IMR-90 (cell line): ENCODE measurements around the gene CLTCL1. TPM values are rescaled to one million over a fixed set of nuclear protein-coding genes. Genes with fewer than 3 reads are reported as not detected.

Source experiments
- ATAC-seq: fragments of 200-7000 bp; cut with Tn5 transposase; 2 replicates; pipeline ENCODE4 v1.9.1; 2020; ENCODE audit warnings: low read depth, mild to moderate bottlenecking, moderate library complexity
- BruUV-seq: library from RNA; stranded (reverse); fragments of 400-500 nt; replicated peaks from 2 replicates; lab custom pipeline; 2021; lab: Mats Ljungman, UMichigan
- CTCF ChIA-PET: fragments of 300-600 bp; formaldehyde crosslinking; extraction: SDS; loops from one replicate; lab custom pipeline; 2021; ENCODE audit warnings: antibody characterized with exemption; lab: Yijun Ruan, JAX
- POLR2A ChIA-PET: fragments of 300-600 bp; sonication (Branson Sonifier 250); formaldehyde crosslinking; loops from one replicate; lab custom pipeline; 2022; ENCODE audit warnings: antibody characterized with exemption; ENCODE audit not compliant: unreplicated experiment; lab: Charles Lee
- DNase-seq: peaks from one replicate; pipeline ENCODE4 v3.0.0; 2013
- H2AFZ ChIP-seq: replicated peaks from 2 replicates; pipeline ENCODE3; 2013; ENCODE audit warnings: low read length, mild to moderate bottlenecking; ENCODE audit not compliant: poor library complexity
- H2AK5ac ChIP-seq: 2 replicates; pipeline ENCODE4 v1.6.1; 2013; ENCODE audit warnings: low read depth, low read length, inconsistent platforms
- H2AK9ac ChIP-seq: replicated peaks from 2 replicates; pipeline ENCODE3; 2013; ENCODE audit warnings: mild to moderate bottlenecking, low read depth, low read length, moderate library complexity; ENCODE audit not compliant: poor library complexity
- H2BK120ac ChIP-seq: 2 replicates; pipeline ENCODE4 v1.6.1; 2013; ENCODE audit warnings: low read depth, low read length, inconsistent platforms
- H2BK15ac ChIP-seq: 3 replicates; pipeline ENCODE4 v1.6.1; 2013; ENCODE audit warnings: low read depth, low read length, inconsistent platforms
- H2BK20ac ChIP-seq: 2 replicates; pipeline ENCODE4 v1.6.1; 2013; ENCODE audit warnings: low read depth, mild to moderate bottlenecking, inconsistent platforms, low read length, moderate library complexity
- H2BK5ac ChIP-seq: 2 replicates; pipeline ENCODE4 v1.6.1; 2013; ENCODE audit warnings: mild to moderate bottlenecking, low read depth, low read length, inconsistent platforms; ENCODE audit not compliant: poor library complexity, severe bottlenecking
- H3K14ac ChIP-seq: replicated peaks from 2 replicates; pipeline ENCODE4 v1.6.1; 2013; ENCODE audit warnings: low read depth, low read length, inconsistent platforms
- H3K18ac ChIP-seq: 2 replicates; pipeline ENCODE4 v1.6.1; 2013; ENCODE audit warnings: low read depth, low read length, control low read depth
- H3K23ac ChIP-seq: 2 replicates; pipeline ENCODE4 v1.6.1; 2013; ENCODE audit warnings: low read depth, low read length, inconsistent platforms
- H3K27ac ChIP-seq: 2 replicates; pipeline ENCODE4 v1.5.1; 2013; ENCODE audit warnings: mild to moderate bottlenecking, control low read depth, low read length; ENCODE audit not compliant: insufficient read depth
- H3K27me3 ChIP-seq: 2 replicates; pipeline ENCODE4 v1.6.1; 2013; ENCODE audit warnings: low read length; ENCODE audit not compliant: control insufficient read depth, insufficient read depth
- H3K36me3 ChIP-seq: 2 replicates; pipeline ENCODE4 v1.6.1; 2013; ENCODE audit warnings: low read length, mixed read lengths; ENCODE audit not compliant: control insufficient read depth, insufficient read depth
- H3K4ac ChIP-seq: 2 replicates; pipeline ENCODE4 v1.6.1; 2013; ENCODE audit warnings: low read depth, low read length, inconsistent platforms
- H3K4me1 ChIP-seq: 2 replicates; pipeline ENCODE4 v1.6.1; 2013; ENCODE audit warnings: low read length, mixed read lengths; ENCODE audit not compliant: control insufficient read depth, insufficient read depth
- H3K4me2 ChIP-seq: 2 replicates; pipeline ENCODE4 v1.6.1; 2013; ENCODE audit warnings: low read depth, mild to moderate bottlenecking, control low read depth, low read length, moderate library complexity
- H3K4me3 ChIP-seq: 2 replicates; pipeline ENCODE4 v1.5.1; 2013; ENCODE audit warnings: low read depth, mild to moderate bottlenecking, control low read depth, low read length, moderate library complexity; ENCODE audit not compliant: insufficient read depth
- H3K56ac ChIP-seq: 2 replicates; pipeline ENCODE4 v1.6.1; 2013; ENCODE audit warnings: low read length, inconsistent platforms; ENCODE audit not compliant: insufficient read depth; ENCODE audit errors: extremely low read depth
- H3K79me1 ChIP-seq, 2 experiments: 2 replicates each; pipeline ENCODE4 v1.6.1; 2013; ENCODE audit warnings: low read length in 2 of 2, inconsistent platforms in 1 of 2, low read depth in 1 of 2
- H3K9ac ChIP-seq: 2 replicates; pipeline ENCODE4 v1.6.1; 2013; ENCODE audit warnings: low read depth, low read length, control low read depth
- H3K9me1 ChIP-seq: 2 replicates; pipeline ENCODE4 v1.6.1; 2013; ENCODE audit warnings: low read length, inconsistent platforms; ENCODE audit not compliant: insufficient read depth
- H3K9me3 ChIP-seq: 2 replicates; pipeline ENCODE4 v1.6.1; 2013; ENCODE audit warnings: low read length; ENCODE audit not compliant: control insufficient read depth, insufficient read depth
- H4K20me1 ChIP-seq: 2 replicates; pipeline ENCODE4 v1.6.1; 2013; ENCODE audit warnings: low read length, inconsistent platforms; ENCODE audit not compliant: insufficient read depth
- H4K5ac ChIP-seq: 2 replicates; pipeline ENCODE4 v1.6.1; 2013; ENCODE audit warnings: mild to moderate bottlenecking, low read depth, low read length, control low read depth
- H4K8ac ChIP-seq, 2 experiments: 2 replicates each; pipeline ENCODE4 v1.6.1; 2013; ENCODE audit warnings: low read depth in 2 of 2, low read length in 2 of 2, control low read depth in 1 of 2, inconsistent platforms in 1 of 2
- H4K91ac ChIP-seq: 2 replicates; pipeline ENCODE4 v1.6.1; 2013; ENCODE audit warnings: low read depth, low read length, inconsistent platforms; ENCODE audit not compliant: insufficient read depth
- BHLHE40 ChIP-seq: fragments of 150-350 bp; IDR thresholded peaks from 2 replicates; pipeline ENCODE4 v1.6.1; 2016; ENCODE audit warnings: mild to moderate bottlenecking, low read depth, low read length
- CEBPB ChIP-seq: IDR thresholded peaks from 2 replicates; pipeline ENCODE4 v1.6.1; 2012; ENCODE audit warnings: low read depth, low read length, improper control_type of control experiment
- CHD1 ChIP-seq: IDR thresholded peaks from 2 replicates; pipeline ENCODE4 v1.6.1; 2012; ENCODE audit warnings: low read depth, low read length, improper control_type of control experiment
- ELK1 ChIP-seq: fragments of 150-350 bp; IDR thresholded peaks from 2 replicates; pipeline ENCODE4 v1.6.1; 2016; ENCODE audit warnings: low read depth, mild to moderate bottlenecking, low read length, moderate library complexity, borderline replicate concordance
- FOS ChIP-seq: fragments of 150-350 bp; IDR thresholded peaks from 2 replicates; pipeline ENCODE4 v1.6.1; 2016; ENCODE audit warnings: low read depth, low read length
- MAFK ChIP-seq: IDR thresholded peaks from 2 replicates; pipeline ENCODE4 v1.6.1; 2012; ENCODE audit warnings: low read depth, low read length, improper control_type of control experiment
- POLR2A ChIP-seq: IDR thresholded peaks from 2 replicates; pipeline ENCODE4 v1.6.1; 2012; ENCODE audit warnings: mild to moderate bottlenecking, low read depth, low read length
- RAD21 ChIP-seq: IDR thresholded peaks from 2 replicates; pipeline ENCODE4 v1.6.1; 2012; ENCODE audit warnings: low read length, improper control_type of control experiment
- RCOR1 ChIP-seq: IDR thresholded peaks from 2 replicates; pipeline ENCODE4 v1.6.1; 2012; ENCODE audit warnings: mild to moderate bottlenecking, low read length, improper control_type of control experiment; ENCODE audit not compliant: insufficient replicate concordance
- RFX5 ChIP-seq: IDR thresholded peaks from 2 replicates; pipeline ENCODE4 v1.8.0; 2012; ENCODE audit warnings: low read depth, mild to moderate bottlenecking, low read length, moderate library complexity
- SMC3 ChIP-seq: fragments of 150-350 bp; IDR thresholded peaks from 2 replicates; pipeline ENCODE4 v1.6.1; 2016; ENCODE audit warnings: low read depth, mild to moderate bottlenecking, antibody characterized with exemption, low read length, moderate library complexity
- WGBS, 2 experiments: methylation state at CpG; one replicate each; pipeline versions ENCODE4 v1.1.5 to v1.1.7; 2013; ENCODE audit warnings: missing lambda C conversion rate in 2 of 2; ENCODE audit not compliant: insufficient read length in 1 of 2; ENCODE audit errors: extremely low coverage in 2 of 2; 5-methylcytosine and 5-hydroxymethylcytosine counted together
- dilution Hi-C: fragments of 300-500 bp; cut with HindIII; formaldehyde crosslinking; loops from one replicate; pipeline ENCODE4 v1.14.3; 2018; ENCODE audit warnings: low sequenced_read_pairs; ENCODE audit not compliant: unreplicated experiment
- in situ Hi-C: fragments of 300-500 bp; cut with MboI; formaldehyde crosslinking; loops from 3 replicates; pipeline ENCODE4 v1.14.3; 2019; ENCODE audit warnings: low sequenced_read_pairs, inconsistent platforms, mixed read lengths
- intact Hi-C: fragments of 100-400 bp; cut with micrococcal nuclease; formaldehyde crosslinking; loops from 2 replicates; pipeline ENCODE4 v1.10.0; 2022
- polyA plus RNA-seq, 3 experiments: library from polyadenylated mRNA; depleted of rRNA; stranded (reverse); fragments of >200 nt; gene quantifications; 2 replicates each; pipeline ENCODE4 v1.2.3, GENCODE V29; 2012; ENCODE audit warnings: low replicate concordance in 1 of 3
- total RNA-seq: library from RNA; depleted of rRNA; stranded (reverse); fragments of >200 nt; gene quantifications from 2 replicates; pipeline ENCODE4 v1.2.3, GENCODE V29; 2012
- TF ChIP-seq, protein P1 (sequence below): conservative IDR thresholded peaks from 2 replicates; pipeline ENCODE4 v1.5.1; 2012; ENCODE audit warnings: mild to moderate bottlenecking, low read depth, low read length, improper control_type of control experiment
- TF ChIP-seq, protein P2 (sequence below): fragments of 150-350 bp; IDR thresholded peaks from 2 replicates; pipeline ENCODE4 v1.6.1; 2017; ENCODE audit warnings: mild to moderate bottlenecking, antibody characterized with exemption, low read length, low read depth

CLTCL1 gene
- total and polyA plus RNA-seq, 2 of the 4 experiments (the other 2 are of a cell fraction) = 6.2 to 8.1 TPM

GRCh38 chr22:19206287-19206686, 85.2 kb downstream of the CLTCL1 start:
- Histone ChIP-seq H3K23ac (no peak overlapping the region), H3K36me3 (peaks cover 5% of the 10 kb centered on the region; the same call in 1 of the 2 replicates), H3K4me2 (no peak overlapping the region), H3K9me1 (0 out of 2 replicates have a peak, but pooled peaks cover 2% of the 10 kb centered on the region), H4K20me1 (no peaks in the 10 kb centered on the region), H2BK5ac (no peak overlapping the region), H2AK5ac (no peak overlapping the region), H3K79me1 (no peaks in the 10 kb centered on the region), H2BK120ac (no peak overlapping the region), H2AK9ac (no peak overlapping the region), H3K27ac (no peak overlapping the region), H3K14ac (no peak overlapping the region), H3K9me3 (no peaks in the 10 kb centered on the region), H3K4ac (no peak overlapping the region), H3K4me3 (no peak overlapping the region), H3K9ac (no peak overlapping the region), H2BK20ac (no peak overlapping the region), H3K18ac (no peak overlapping the region), H2AFZ (no peak overlapping the region), H4K91ac (no peak overlapping the region), H3K56ac (no peak overlapping the region), H4K5ac (no peak overlapping the region), H3K4me1 (no peaks in the 10 kb centered on the region), H4K8ac (no peak overlapping the region), H2BK15ac (no peak overlapping the region), H3K27me3 (no peaks in the 10 kb centered on the region)
- CTCF ChIA-PET = interaction anchor here (1.4 kb wide), 1 partner anchor 26 kb away, joined by 5 read pairs; no protein-coding TSS in a partner anchor
- no peak for DNase-seq
- intact Hi-C loops (no loop called here), dilution Hi-C loops (no loop called here), in situ Hi-C loops (no loop called here)
- TF ChIP-seq RFX5 = no peak
- TF ChIP-seq RCOR1 = no peak
- no peak for TF ChIP-seq CEBPB
- TF ChIP-seq POLR2A = no peak
- no peak for TF ChIP-seq BHLHE40
- no peak for TF ChIP-seq FOS
- TF ChIP-seq SMC3 = no peak
- TF ChIP-seq, protein P1, sequence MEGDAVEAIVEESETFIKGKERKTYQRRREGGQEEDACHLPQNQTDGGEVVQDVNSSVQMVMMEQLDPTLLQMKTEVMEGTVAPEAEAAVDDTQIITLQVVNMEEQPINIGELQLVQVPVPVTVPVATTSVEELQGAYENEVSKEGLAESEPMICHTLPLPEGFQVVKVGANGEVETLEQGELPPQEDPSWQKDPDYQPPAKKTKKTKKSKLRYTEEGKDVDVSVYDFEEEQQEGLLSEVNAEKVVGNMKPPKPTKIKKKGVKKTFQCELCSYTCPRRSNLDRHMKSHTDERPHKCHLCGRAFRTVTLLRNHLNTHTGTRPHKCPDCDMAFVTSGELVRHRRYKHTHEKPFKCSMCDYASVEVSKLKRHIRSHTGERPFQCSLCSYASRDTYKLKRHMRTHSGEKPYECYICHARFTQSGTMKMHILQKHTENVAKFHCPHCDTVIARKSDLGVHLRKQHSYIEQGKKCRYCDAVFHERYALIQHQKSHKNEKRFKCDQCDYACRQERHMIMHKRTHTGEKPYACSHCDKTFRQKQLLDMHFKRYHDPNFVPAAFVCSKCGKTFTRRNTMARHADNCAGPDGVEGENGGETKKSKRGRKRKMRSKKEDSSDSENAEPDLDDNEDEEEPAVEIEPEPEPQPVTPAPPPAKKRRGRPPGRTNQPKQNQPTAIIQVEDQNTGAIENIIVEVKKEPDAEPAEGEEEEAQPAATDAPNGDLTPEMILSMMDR = no peak
- no peak for TF ChIP-seq MAFK
- TF ChIP-seq, protein P2, sequence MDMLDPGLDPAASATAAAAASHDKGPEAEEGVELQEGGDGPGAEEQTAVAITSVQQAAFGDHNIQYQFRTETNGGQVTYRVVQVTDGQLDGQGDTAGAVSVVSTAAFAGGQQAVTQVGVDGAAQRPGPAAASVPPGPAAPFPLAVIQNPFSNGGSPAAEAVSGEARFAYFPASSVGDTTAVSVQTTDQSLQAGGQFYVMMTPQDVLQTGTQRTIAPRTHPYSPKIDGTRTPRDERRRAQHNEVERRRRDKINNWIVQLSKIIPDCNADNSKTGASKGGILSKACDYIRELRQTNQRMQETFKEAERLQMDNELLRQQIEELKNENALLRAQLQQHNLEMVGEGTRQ = no peak
- TF ChIP-seq RAD21 = no peak
- no peak for TF ChIP-seq ELK1
- no peak for TF ChIP-seq CHD1
- no TSS peak for BruUV-seq
- POLR2A ChIA-PET = interaction anchor here (0.7 kb wide), 1 partner anchor 168 kb away, joined by 8 read pairs; no protein-coding TSS in a partner anchor
- ATAC-seq = no peak
- WGBS, 2 experiments = no CpG with 5 or more reads among the region's 6 CpGs
